Measurements from ENCODE around the gene CEL. TPM values are rescaled to one million over a fixed set of nuclear protein-coding genes. Genes with fewer than 3 reads are reported as not detected.

CEL gene
- total and polyA plus RNA-seq, 2 experiments from 2014 or later, result 0.27 to 2.3 TPM

DNA sequence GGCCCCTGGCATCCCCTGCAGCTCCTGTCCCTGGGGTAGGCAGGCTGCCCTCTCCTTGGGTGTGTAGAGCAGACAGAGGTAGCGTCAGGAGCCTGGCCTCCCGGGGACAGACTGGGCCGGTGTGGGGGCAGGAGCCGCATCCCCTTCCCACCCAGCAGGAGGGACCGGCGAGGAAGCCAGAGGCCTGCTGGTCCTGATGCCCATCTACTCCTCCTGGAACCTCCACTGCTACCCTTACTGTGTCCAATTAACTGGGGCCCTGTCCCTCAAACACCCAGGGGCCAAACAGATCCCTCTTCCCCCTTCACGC is 43.6 kb downstream of the CEL start (continued):
- TF ChIP-seq, protein P1, sequence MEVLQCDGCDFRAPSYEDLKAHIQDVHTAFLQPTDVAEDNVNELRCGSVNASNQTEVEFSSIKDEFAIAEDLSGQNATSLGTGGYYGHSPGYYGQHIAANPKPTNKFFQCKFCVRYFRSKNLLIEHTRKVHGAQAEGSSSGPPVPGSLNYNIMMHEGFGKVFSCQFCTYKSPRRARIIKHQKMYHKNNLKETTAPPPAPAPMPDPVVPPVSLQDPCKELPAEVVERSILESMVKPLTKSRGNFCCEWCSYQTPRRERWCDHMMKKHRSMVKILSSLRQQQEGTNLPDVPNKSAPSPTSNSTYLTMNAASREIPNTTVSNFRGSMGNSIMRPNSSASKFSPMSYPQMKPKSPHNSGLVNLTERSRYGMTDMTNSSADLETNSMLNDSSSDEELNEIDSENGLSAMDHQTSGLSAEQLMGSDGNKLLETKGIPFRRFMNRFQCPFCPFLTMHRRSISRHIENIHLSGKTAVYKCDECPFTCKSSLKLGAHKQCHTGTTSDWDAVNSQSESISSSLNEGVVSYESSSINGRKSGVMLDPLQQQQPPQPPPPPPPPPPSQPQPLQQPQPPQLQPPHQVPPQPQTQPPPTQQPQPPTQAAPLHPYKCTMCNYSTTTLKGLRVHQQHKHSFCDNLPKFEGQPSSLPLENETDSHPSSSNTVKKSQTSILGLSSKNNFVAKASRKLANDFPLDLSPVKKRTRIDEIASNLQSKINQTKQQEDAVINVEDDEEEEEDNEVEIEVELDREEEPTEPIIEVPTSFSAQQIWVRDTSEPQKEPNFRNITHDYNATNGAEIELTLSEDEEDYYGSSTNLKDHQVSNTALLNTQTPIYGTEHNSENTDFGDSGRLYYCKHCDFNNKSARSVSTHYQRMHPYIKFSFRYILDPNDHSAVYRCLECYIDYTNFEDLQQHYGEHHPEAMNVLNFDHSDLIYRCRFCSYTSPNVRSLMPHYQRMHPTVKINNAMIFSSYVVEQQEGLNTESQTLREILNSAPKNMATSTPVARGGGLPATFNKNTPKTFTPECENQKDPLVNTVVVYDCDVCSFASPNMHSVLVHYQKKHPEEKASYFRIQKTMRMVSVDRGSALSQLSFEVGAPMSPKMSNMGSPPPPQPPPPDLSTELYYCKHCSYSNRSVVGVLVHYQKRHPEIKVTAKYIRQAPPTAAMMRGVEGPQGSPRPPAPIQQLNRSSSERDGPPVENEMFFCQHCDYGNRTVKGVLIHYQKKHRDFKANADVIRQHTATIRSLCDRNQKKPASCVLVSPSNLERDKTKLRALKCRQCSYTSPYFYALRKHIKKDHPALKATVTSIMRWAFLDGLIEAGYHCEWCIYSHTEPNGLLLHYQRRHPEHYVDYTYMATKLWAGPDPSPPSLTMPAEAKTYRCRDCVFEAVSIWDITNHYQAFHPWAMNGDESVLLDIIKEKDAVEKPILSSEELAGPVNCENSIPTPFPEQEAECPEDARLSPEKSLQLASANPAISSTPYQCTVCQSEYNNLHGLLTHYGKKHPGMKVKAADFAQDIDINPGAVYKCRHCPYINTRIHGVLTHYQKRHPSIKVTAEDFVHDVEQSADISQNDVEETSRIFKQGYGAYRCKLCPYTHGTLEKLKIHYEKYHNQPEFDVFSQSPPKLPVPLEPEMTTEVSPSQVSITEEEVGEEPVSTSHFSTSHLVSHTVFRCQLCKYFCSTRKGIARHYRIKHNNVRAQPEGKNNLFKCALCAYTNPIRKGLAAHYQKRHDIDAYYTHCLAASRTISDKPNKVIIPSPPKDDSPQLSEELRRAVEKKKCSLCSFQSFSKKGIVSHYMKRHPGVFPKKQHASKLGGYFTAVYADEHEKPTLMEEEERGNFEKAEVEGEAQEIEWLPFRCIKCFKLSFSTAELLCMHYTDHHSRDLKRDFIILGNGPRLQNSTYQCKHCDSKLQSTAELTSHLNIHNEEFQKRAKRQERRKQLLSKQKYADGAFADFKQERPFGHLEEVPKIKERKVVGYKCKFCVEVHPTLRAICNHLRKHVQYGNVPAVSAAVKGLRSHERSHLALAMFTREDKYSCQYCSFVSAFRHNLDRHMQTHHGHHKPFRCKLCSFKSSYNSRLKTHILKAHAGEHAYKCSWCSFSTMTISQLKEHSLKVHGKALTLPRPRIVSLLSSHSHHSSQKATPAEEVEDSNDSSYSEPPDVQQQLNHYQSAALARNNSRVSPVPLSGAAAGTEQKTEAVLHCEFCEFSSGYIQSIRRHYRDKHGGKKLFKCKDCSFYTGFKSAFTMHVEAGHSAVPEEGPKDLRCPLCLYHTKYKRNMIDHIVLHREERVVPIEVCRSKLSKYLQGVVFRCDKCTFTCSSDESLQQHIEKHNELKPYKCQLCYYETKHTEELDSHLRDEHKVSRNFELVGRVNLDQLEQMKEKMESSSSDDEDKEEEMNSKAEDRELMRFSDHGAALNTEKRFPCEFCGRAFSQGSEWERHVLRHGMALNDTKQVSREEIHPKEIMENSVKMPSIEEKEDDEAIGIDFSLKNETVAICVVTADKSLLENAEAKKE (CRISPR knock-in tag; IDR thresholded peaks at IDR 0.05), result no peak

DNA sequence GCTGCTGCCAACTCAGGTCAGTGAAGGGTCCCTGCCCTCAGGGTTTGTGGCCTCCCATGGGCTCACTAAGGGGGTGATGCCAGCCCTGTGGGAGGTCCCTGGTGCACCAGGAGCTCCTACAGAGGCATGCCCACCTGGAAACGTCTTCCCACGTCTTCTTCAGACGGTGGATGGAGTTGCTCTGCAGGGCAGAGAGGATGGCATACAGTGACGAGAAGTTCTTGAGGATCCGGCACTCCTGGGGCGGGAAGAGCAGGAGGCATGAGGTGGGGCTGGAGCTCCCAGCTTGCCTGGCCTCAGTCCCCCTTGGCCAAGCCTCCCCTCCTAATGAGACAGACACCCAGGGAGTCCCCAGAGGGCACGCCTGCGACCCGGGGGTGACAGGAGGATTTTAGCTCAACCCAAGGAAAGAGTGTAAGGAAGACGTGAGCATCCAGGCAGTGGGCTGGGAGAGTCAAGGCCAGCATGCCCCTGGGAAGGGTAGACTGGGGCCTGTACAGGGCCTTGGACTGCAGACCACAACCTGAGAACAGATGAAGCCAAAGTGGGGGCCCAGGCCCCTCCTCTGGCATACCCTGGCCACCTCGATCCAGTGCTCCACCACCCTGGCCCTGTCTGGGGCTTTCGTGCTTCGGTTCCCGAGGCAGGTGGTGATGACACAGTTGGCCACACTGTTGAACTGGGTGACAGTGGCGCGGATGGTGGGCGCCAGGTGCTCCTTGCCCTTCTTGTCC is 44.9 kb downstream of the CEL start:
- Histone ChIP-seq H3K36me3 (ENCODE audit: insufficient read depth) (no peaks in the 10 kb centered on the region), H3K4me1 (ENCODE audit: insufficient read depth) (no peaks in the 10 kb centered on the region), H3K79me2 (replicated peaks; ENCODE audit: insufficient read depth) (no peaks in the 10 kb centered on the region), H3K27me3 (ENCODE audit: insufficient read depth) (no peaks in the 10 kb centered on the region), H3F3A (replicated peaks; ENCODE audit: low read depth) (no peaks in the 10 kb centered on the region), H4K20me1 (replicated peaks; ENCODE audit: insufficient read depth) (no peaks in the 10 kb centered on the region), H3K27ac (ENCODE audit: low read depth) (no peak overlapping the region), H3K9me2 (ENCODE audit: insufficient read depth) (no peaks in the 10 kb centered on the region), H3K4me3 (no peak overlapping the region), H3K4me2 (no peak overlapping the region), H2AFZ (no peak overlapping the region)
- ATAC-seq, result no peak
- DNase-seq (ENCODE audit: low spot score), result no peak
- H3K9me3 Mint-ChIP-seq, result no peaks in the 10 kb centered on the region
- H3K4me1 Mint-ChIP-seq, result peaks cover 4% of the 10 kb centered on the region
- H3K36me3 Mint-ChIP-seq (ENCODE audit: low read depth), result peaks cover 14% of the 10 kb centered on the region
- no peak overlapping the region for H3K27ac Mint-ChIP-seq
- H3K27me3 Mint-ChIP-seq (ENCODE audit: insufficient read depth, low read depth, poor library complexity), result peaks cover 7% of the 10 kb centered on the region
- no peak overlapping the region for H3K4me3 Mint-ChIP-seq
- TF ChIP-seq EZH2 (IDR thresholded peaks at IDR 0.05; ENCODE audit: low read depth, unreplicated experiment), result no peak
- TF ChIP-seq, protein P1 (CRISPR knock-in tag; IDR thresholded peaks at IDR 0.05), result no peak
- TF ChIP-seq, protein P2, sequence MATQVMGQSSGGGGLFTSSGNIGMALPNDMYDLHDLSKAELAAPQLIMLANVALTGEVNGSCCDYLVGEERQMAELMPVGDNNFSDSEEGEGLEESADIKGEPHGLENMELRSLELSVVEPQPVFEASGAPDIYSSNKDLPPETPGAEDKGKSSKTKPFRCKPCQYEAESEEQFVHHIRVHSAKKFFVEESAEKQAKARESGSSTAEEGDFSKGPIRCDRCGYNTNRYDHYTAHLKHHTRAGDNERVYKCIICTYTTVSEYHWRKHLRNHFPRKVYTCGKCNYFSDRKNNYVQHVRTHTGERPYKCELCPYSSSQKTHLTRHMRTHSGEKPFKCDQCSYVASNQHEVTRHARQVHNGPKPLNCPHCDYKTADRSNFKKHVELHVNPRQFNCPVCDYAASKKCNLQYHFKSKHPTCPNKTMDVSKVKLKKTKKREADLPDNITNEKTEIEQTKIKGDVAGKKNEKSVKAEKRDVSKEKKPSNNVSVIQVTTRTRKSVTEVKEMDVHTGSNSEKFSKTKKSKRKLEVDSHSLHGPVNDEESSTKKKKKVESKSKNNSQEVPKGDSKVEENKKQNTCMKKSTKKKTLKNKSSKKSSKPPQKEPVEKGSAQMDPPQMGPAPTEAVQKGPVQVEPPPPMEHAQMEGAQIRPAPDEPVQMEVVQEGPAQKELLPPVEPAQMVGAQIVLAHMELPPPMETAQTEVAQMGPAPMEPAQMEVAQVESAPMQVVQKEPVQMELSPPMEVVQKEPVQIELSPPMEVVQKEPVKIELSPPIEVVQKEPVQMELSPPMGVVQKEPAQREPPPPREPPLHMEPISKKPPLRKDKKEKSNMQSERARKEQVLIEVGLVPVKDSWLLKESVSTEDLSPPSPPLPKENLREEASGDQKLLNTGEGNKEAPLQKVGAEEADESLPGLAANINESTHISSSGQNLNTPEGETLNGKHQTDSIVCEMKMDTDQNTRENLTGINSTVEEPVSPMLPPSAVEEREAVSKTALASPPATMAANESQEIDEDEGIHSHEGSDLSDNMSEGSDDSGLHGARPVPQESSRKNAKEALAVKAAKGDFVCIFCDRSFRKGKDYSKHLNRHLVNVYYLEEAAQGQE (IDR thresholded peaks at IDR 0.05; ENCODE audit: unreplicated experiment), result no peak
